Astrocyte of the cerebellum (primary cell): ENCODE measurements around the gene TGFB3.

Experiments used
- DNase-seq: peaks from one replicate; pipeline ENCODE4 v3.0.0-alpha.2; 2011; ENCODE audit warnings: low read depth
- H3K4me3 ChIP-seq: 2 replicates; pipeline ENCODE4 v1.5.1; 2011; ENCODE audit warnings: mild to moderate bottlenecking, low read depth, low read length, moderate library complexity
- in situ Hi-C: cut with HindIII; loops from 2 replicates; pipeline ENCODE4 v1.10.0; 2017; ENCODE audit warnings: low sequenced_read_pairs
- TF ChIP-seq, protein P1 (sequence below): IDR thresholded peaks from 2 replicates; pipeline ENCODE4 v1.5.1; 2012; ENCODE audit warnings: low read length, low read depth, moderate library complexity, mild to moderate bottlenecking; ENCODE audit errors: missing control alignments

TGFB3 gene

DNA sequence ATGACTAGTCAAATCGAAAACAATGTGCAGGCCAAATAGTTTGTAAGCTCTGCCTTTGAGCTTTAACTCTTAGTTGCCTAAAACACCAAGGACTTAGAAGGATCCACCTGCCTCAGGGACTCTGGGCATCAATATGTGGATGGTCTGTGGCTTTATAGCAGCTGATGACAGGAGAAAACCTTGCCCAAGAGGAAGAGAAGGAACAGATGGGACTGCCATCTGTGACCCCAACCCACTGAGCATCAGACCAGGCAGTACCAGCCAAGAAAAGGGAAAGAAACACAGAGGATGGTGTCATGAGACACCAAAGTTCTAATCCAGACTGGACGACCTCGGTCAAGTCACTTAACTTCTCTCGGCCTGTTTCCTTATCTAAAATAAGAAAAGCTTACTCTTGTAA is 12.7 kb downstream of the TGFB3 start:
- in situ Hi-C loops: no loop called here
- DNase-seq: no peak
- TF ChIP-seq, protein P1, sequence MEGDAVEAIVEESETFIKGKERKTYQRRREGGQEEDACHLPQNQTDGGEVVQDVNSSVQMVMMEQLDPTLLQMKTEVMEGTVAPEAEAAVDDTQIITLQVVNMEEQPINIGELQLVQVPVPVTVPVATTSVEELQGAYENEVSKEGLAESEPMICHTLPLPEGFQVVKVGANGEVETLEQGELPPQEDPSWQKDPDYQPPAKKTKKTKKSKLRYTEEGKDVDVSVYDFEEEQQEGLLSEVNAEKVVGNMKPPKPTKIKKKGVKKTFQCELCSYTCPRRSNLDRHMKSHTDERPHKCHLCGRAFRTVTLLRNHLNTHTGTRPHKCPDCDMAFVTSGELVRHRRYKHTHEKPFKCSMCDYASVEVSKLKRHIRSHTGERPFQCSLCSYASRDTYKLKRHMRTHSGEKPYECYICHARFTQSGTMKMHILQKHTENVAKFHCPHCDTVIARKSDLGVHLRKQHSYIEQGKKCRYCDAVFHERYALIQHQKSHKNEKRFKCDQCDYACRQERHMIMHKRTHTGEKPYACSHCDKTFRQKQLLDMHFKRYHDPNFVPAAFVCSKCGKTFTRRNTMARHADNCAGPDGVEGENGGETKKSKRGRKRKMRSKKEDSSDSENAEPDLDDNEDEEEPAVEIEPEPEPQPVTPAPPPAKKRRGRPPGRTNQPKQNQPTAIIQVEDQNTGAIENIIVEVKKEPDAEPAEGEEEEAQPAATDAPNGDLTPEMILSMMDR: no peak
- no peak overlapping the region for H3K4me3 ChIP-seq

DNA sequence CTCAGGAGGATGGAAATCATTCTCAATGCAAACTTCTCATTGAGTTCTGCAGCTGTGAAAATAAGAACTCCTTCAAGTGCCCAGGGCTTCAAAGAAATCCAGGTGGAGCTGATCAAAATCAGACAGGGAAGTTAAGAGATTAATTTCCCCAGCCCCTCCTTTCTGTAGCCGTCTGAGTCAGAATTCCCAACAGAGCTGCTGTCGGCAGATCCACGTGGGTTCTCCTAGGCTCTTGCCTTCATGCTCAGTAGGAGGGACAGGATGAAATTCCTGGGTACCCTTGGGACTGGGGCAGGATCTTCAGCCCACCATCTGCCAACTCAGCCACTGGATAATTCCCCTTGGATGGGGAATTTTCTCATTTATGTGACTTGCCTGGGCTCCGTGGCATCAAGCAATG is 13.3 kb downstream of the TGFB3 start:
- in situ Hi-C loops: no loop called here
- no peak for DNase-seq
- H3K4me3 ChIP-seq: no peak overlapping the region
- TF ChIP-seq, protein P1: no peak

DNA sequence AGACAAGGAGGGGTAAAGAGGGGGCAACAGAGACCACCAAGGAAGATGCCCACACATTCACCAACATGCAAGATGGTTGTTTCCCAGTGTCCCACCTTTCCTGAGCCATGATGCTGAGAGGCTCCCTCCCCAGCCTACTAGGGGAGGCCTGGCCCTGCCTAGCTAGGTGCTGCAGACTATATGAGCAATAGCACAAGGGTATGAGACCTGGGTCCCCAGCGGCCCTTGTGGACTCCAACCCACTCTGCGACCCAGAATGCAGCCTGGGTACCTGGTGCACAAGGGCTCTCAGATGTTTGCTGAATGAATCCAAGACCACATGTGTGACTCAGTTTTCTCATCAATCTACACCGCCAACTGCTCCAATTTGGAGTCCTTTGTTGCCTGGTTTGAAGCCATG is 13.9 kb downstream of the TGFB3 start:
- H3K4me3 ChIP-seq: no peak overlapping the region
- in situ Hi-C loops: no loop called here
- DNase-seq: no peak
- TF ChIP-seq, protein P1: no peak

DNA sequence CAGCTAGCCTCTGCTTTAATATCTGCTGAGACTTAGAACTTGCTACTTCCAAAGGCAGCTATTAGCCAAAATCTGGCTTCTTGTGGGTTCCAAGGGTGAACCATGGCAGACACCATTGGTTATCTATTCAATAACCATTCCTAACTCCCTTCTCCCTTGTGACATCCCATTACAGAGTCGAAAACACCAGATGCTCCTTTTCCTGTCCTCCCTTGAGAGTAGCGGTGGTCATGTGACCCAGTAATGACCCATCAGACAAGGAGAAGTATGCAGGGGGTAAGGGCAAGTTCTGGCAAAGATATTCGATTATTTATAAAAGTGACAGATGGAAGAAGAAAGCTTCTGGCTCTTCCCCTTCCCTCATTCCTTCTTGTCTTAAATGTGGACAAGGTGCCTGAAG is 20.1 kb downstream of the TGFB3 start:
- H3K4me3 ChIP-seq: no peak overlapping the region
- in situ Hi-C loops: no loop called here
- TF ChIP-seq, protein P1: no peak
- no peak for DNase-seq

DNA sequence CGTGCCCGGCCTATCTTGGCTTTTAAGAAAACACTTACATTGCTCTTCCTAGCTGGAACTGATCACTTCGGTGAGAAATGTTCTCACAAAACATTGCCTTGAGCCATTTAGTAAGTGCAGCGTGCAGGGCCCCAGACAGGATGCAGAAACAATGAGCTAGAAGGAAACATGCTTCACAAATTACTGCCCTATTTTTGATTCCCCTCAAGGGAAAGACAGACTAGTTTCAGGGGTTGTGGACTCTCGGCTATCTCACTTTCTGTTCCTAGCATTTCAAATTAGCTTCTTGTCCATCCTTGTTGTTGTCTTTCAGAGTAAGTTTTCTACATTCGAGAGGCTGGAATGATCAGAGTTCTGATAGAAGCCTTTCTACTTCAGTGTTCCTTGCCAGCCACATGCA is 21.6 kb downstream of the TGFB3 start:
- no peak overlapping the region for H3K4me3 ChIP-seq
- in situ Hi-C loops: no loop called here
- TF ChIP-seq, protein P1: no peak
- no peak for DNase-seq

DNA sequence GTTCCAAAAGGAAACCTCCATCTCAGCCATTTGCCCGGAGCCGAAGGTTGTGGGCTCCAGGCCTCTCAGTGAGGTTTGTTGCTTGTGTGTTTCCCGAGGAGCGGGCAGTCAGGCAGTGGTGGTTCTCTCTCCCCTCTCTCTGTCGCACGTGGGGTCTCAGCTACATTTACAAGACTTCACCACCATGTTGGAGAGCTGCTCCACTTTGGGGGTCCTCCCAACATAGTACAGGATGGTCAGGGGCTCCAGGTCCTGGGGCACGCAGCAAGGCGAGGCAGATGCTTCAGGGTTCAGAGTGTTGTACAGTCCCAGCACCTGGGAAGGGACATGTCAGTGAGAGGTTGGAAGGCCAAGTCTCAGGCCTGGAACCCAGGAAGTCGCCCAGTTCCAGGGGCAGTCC is 22.8 kb downstream of the TGFB3 start:
- H3K4me3 ChIP-seq: no peak overlapping the region
- DNase-seq: no peak
- TF ChIP-seq, protein P1: no peak
- in situ Hi-C loops: no loop called here

DNA sequence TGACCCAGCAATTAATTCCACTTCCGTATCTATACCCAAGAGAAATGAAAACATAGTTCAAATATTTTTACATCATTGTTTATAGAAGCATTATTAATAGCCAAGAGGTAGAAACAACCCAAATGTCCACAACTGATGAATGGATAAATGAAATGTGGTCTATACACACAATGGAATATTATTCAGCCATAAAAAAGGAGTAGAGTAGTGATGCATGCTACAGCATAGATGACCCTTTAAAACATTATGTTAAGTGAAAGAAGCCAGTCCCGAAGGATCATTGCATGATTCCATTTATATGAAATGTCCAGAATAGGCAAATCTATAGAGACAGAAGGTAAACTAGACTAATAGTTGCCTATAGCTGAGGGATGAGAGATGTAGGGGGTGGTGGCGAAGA is 29.3 kb downstream of the TGFB3 start:
- in situ Hi-C loops: no loop called here
- no peak for DNase-seq
- TF ChIP-seq, protein P1: no peak
- no peak overlapping the region for H3K4me3 ChIP-seq
